ENCODE results near the gene ESYT2.

DNA sequence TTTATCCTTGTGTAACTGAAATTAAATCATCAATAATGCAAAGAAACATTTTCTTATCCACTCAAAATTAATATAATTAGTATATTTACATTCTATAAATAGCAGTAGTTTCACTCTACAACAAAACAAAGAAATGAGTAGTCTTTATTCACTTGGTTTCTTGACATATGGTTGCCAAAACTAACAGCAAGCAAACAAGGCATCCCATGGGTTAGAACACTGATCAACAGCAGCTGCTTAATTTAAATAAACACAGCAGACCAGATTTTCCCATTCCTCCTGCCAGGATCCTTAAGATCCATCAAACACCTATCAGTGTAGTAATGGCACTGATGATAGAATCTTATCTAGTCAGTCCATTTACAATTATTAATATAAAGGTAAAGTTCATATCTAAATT, 146.9 kb downstream of the ESYT2 start:
- TF ChIP-seq CTCF (conservative IDR thresholded peaks at IDR 0.05 in 1 of 2, IDR thresholded peaks at IDR 0.05 in 1 of 2; ENCODE audit: low read depth in 1 of 2, low read length in 2 of 2) (no peak), EZH2 (IDR thresholded peaks at IDR 0.05; ENCODE audit: low read length, missing control alignments) (no peak)

Data from fibroblast of lung (primary cell).